Measurements from ENCODE around the gene GOLT1A. TPM values are rescaled to one million over a fixed set of nuclear protein-coding genes. Genes with fewer than 3 reads are reported as not detected.

Gene GOLT1A
- total and polyA plus RNA-seq, 2 of the 8 experiments (the other 6 are each of a cell fraction or from before 2014, with no cell fraction given): 7.5 to 8.5 TPM

DNA sequence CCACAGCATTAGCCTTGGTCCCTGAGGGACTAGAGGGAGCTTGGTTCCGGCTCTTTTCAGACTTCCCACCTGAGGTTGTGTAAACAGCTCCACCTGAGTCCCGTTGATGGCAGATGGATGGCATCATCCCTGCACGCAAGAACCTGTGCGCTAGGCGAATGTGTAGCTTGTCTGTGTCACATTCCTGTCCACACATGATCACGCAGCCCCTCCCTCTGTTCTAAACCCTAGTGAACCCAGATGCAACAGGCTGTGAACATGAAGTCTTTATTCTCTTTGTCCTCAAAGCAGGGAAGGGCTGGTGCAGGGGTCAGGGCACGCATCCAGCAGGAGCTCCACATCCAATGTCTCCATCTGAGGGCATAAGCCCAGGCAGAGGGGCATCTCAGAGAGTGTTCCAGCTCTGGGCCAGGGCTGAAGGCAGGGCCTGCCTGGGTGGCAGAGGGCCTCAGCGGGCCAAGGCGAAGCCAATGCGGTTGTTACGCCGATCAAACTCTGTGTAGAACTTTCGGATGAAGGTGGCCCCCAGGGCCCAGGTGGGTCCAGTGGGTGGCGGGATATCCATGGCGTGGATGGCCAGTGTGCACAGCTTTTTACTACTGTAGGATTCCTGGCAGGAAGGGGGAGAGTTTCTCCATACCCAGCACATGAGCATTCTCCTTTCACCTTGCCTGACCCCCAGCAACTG, 59.1 kb downstream of the GOLT1A start (continued):
- TF ChIP-seq GTF2F1 (IDR thresholded peaks at IDR 0.05; ENCODE audit: borderline replicate concordance, low read depth, low read length) (no peak), RFX5 (IDR thresholded peaks at IDR 0.05; ENCODE audit: borderline replicate concordance, low read depth, low read length) (no peak), YY1 (IDR thresholded peaks at IDR 0.05; ENCODE audit: low read depth, low read length) (no peak), ZNF274 (IDR thresholded peaks at IDR 0.05; ENCODE audit: borderline replicate concordance, extremely low read depth, low read length) (no peak), CTCF (IDR thresholded peaks at IDR 0.05; ENCODE audit: control extremely low read depth in 1 of 3, insufficient read depth in 1 of 3, low read depth in 1 of 3, low read length in 3 of 3) (no peak)
